H1 (cell line): ENCODE results near the gene PFKFB3. TPM values are rescaled to one million over a fixed set of nuclear protein-coding genes. Genes with fewer than 3 reads are reported as not detected.

Experiments used
- CTCF ChIA-PET: fragments of 300-600 bp; sonication (Branson Sonifier 250); formaldehyde crosslinking; loops from one replicate; lab custom pipeline; 2021; ENCODE audit not compliant: partially characterized antibody; lab: Charles Lee
- POLR2A ChIA-PET: fragments of 300-600 bp; sonication (Branson Sonifier 250); formaldehyde crosslinking; loops from one replicate; lab custom pipeline; 2021; ENCODE audit warnings: inconsistent platforms; ENCODE audit not compliant: partially characterized antibody; lab: Charles Lee
- DNase-seq, 2 experiments: peaks; one replicate each; pipeline versions ENCODE4 v3.0.0 to v3.0.0-alpha.2; 2010 to 2022; ENCODE audit warnings: low spot score in 2 of 2, low read depth in 1 of 2, mixed read lengths in 1 of 2
- FAIRE-seq: peaks from 2 replicates; lab custom pipeline; 2011; peaks lifted over from hg19 to GRCh38; lab: Jason Lieb, UNC
- H2AFZ ChIP-seq: 2 replicates; pipeline ENCODE4 v1.8.1; 2012; ENCODE audit warnings: low read length, inconsistent platforms
- H2AK5ac ChIP-seq: 2 replicates; pipeline ENCODE4 v1.6.1; 2013; ENCODE audit warnings: low read depth, low read length
- H2BK120ac ChIP-seq: replicated peaks from 2 replicates; pipeline ENCODE3; 2013; ENCODE audit warnings: low read depth, low read length, inconsistent platforms
- H2BK12ac ChIP-seq: 2 replicates; pipeline ENCODE4 v1.6.1; 2013; ENCODE audit warnings: low read depth, low read length
- H2BK15ac ChIP-seq: 2 replicates; pipeline ENCODE4 v1.6.1; 2013; ENCODE audit warnings: low read length
- H2BK20ac ChIP-seq: 2 replicates; pipeline ENCODE4 v1.6.1; 2013; ENCODE audit warnings: low read length
- H2BK5ac ChIP-seq: 2 replicates; pipeline ENCODE4 v1.6.1; 2013; ENCODE audit warnings: low read depth, low read length
- H3K14ac ChIP-seq: 2 replicates; pipeline ENCODE4 v1.6.1; 2013; ENCODE audit warnings: inconsistent platforms; ENCODE audit not compliant: insufficient read length
- H3K18ac ChIP-seq: 2 replicates; pipeline ENCODE4 v1.6.1; 2013; ENCODE audit warnings: low read length; ENCODE audit errors: extremely low read depth
- H3K23ac ChIP-seq: 2 replicates; pipeline ENCODE4 v1.6.1; 2013; ENCODE audit warnings: inconsistent platforms; ENCODE audit not compliant: insufficient read length
- H3K23me2 ChIP-seq: 2 replicates; pipeline ENCODE4 v1.6.1; 2013; ENCODE audit warnings: low read depth, low read length
- H3K27ac ChIP-seq: 2 replicates; pipeline ENCODE4 v1.6.1; 2011; ENCODE audit warnings: low read depth, low read length, inconsistent platforms
- H3K27me3 ChIP-seq, 4 experiments: replicated peaks in 1 of 4; 1 replicate in 1 of 4; 2 replicates in 3 of 4; pipeline versions ENCODE4 v1.6.1 to v1.8.1; 2011 to 2013; ENCODE audit warnings: low read length in 3 of 4, mild to moderate bottlenecking in 3 of 4, inconsistent platforms in 2 of 4, mixed read lengths in 2 of 4, moderate library complexity in 1 of 4; ENCODE audit not compliant: control insufficient read depth in 3 of 4, insufficient read depth in 3 of 4; ENCODE audit errors: extremely low read depth in 1 of 4
- H3K36me3 ChIP-seq, 4 experiments: 2 replicates each; pipeline versions ENCODE4 v1.6.1 to v1.8.1; 2011 to 2013; ENCODE audit warnings: mild to moderate bottlenecking in 4 of 4, low read length in 3 of 4, moderate library complexity in 2 of 4, control low read depth in 1 of 4, inconsistent platforms in 1 of 4; ENCODE audit not compliant: insufficient read depth in 4 of 4, control insufficient read depth in 2 of 4
- H3K4ac ChIP-seq: replicated peaks from 2 replicates; pipeline ENCODE3; 2013; ENCODE audit warnings: low read length, low read depth, mixed read lengths, inconsistent platforms; ENCODE audit not compliant: insufficient read length
- H3K4me1 ChIP-seq, 4 experiments: replicated peaks in 1 of 4; 1 replicate in 1 of 4; 2 replicates in 3 of 4; pipeline versions ENCODE4 v1.6.1 to v1.8.1; 2011 to 2013; ENCODE audit warnings: low read length in 3 of 4, inconsistent platforms in 2 of 4, mixed read lengths in 1 of 4; ENCODE audit not compliant: insufficient read depth in 4 of 4, control insufficient read depth in 3 of 4
- H3K4me2 ChIP-seq, 2 experiments: 2 replicates each; pipeline versions ENCODE4 v1.6.1 to v1.8.1; 2011 to 2013; ENCODE audit warnings: low read depth in 2 of 2, low read length in 2 of 2, control low read depth in 1 of 2, inconsistent platforms in 1 of 2, mild to moderate bottlenecking in 1 of 2; ENCODE audit not compliant: insufficient read depth in 1 of 2
- H3K4me3 ChIP-seq, 4 experiments: fragments of 200-600, 300-600 bp in 1 of 4; sonication (generic), shearing (Covaris generic), sonication (Bioruptor Twin) in 1 of 4; 2 replicates each; pipeline versions ENCODE4 v1.5.1 to v1.8.1; 2011 to 2016; ENCODE audit warnings: low read length in 4 of 4, low read depth in 3 of 4, control low read depth in 2 of 4, inconsistent platforms in 2 of 4, mild to moderate bottlenecking in 2 of 4, mixed read lengths in 1 of 4, moderate library complexity in 1 of 4; ENCODE audit not compliant: insufficient read depth in 2 of 4; ENCODE audit errors: extremely low read depth in 1 of 4
- H3K56ac ChIP-seq: replicated peaks from 2 replicates; pipeline ENCODE3; 2013; ENCODE audit warnings: low read depth, mild to moderate bottlenecking, mixed read lengths, low read length, inconsistent platforms; ENCODE audit not compliant: insufficient read length
- H3K79me1 ChIP-seq: 2 replicates; pipeline ENCODE4 v1.6.1; 2013; ENCODE audit warnings: low read depth, low read length, control low read depth
- H3K79me2 ChIP-seq, 2 experiments: 2 replicates each; pipeline versions ENCODE4 v1.6.1 to v1.8.1; 2012 to 2013; ENCODE audit warnings: low read length in 2 of 2, mild to moderate bottlenecking in 2 of 2, inconsistent platforms in 1 of 2; ENCODE audit not compliant: insufficient read depth in 2 of 2, control insufficient read depth in 1 of 2
- H3K9ac ChIP-seq, 4 experiments: replicated peaks in 1 of 4; 1 replicate in 1 of 4; 2 replicates in 3 of 4; pipeline versions ENCODE4 v1.6.1 to v1.8.1; 2011 to 2013; ENCODE audit warnings: low read depth in 3 of 4, low read length in 3 of 4, control low read depth in 2 of 4, mild to moderate bottlenecking in 2 of 4, moderate library complexity in 2 of 4, inconsistent platforms in 1 of 4; ENCODE audit errors: extremely low read depth in 1 of 4
- H3K9me3 ChIP-seq, 2 experiments: 2 replicates each; pipeline versions ENCODE4 v1.6.1 to v1.8.1; 2012 to 2013; ENCODE audit warnings: mild to moderate bottlenecking in 2 of 2, moderate library complexity in 2 of 2, control low read depth in 1 of 2, inconsistent platforms in 1 of 2, low read depth in 1 of 2, low read length in 1 of 2, mixed read lengths in 1 of 2; ENCODE audit not compliant: insufficient read depth in 2 of 2
- H4K20me1 ChIP-seq, 2 experiments: replicated peaks in 1 of 2; 2 replicates each; pipeline versions ENCODE3 to v1.8.1; 2011 to 2013; ENCODE audit warnings: inconsistent platforms in 2 of 2, low read length in 2 of 2, mild to moderate bottlenecking in 1 of 2; ENCODE audit not compliant: insufficient read depth in 2 of 2, control insufficient read depth in 1 of 2
- H4K5ac ChIP-seq: 2 replicates; pipeline ENCODE4 v1.6.1; 2013; ENCODE audit warnings: low read length, low read depth, mixed read lengths, inconsistent platforms; ENCODE audit not compliant: insufficient read length
- H4K8ac ChIP-seq: 2 replicates; pipeline ENCODE4 v1.8.0; 2013; ENCODE audit warnings: mild to moderate bottlenecking, moderate library complexity, low read length, inconsistent platforms; ENCODE audit not compliant: insufficient read depth; ENCODE audit errors: extremely low read depth
- H4K91ac ChIP-seq: replicated peaks from 2 replicates; pipeline ENCODE3; 2013; ENCODE audit warnings: low read length, mixed read lengths, inconsistent platforms; ENCODE audit not compliant: insufficient read length
- GABPA ChIP-seq: IDR thresholded peaks from 2 replicates; pipeline ENCODE4 v1.6.1; 2011; ENCODE audit warnings: mild to moderate bottlenecking, low read length, moderate library complexity, borderline replicate concordance; ENCODE audit not compliant: insufficient read depth
- MAX ChIP-seq: IDR thresholded peaks from 2 replicates; pipeline ENCODE4 v1.6.1; 2012; ENCODE audit warnings: inconsistent platforms
- SRF ChIP-seq: IDR thresholded peaks from 2 replicates; pipeline ENCODE4 v1.6.1; 2011; ENCODE audit warnings: mild to moderate bottlenecking, low read depth, low read length, moderate library complexity
- WGBS, 2 experiments: shearing (Covaris generic) in 1 of 2; methylation state at CpG; one replicate each; pipeline versions ENCODE4 v1.1.6 to v1.1.7; 2013 to 2015; ENCODE audit warnings: low lambda C conversion rate in 2 of 2, mixed read lengths in 2 of 2, inconsistent platforms in 1 of 2, low coverage in 1 of 2, missing lambda C conversion rate in 1 of 2; ENCODE audit not compliant: insufficient replicate concordance in 2 of 2, insufficient coverage in 1 of 2, insufficient read length in 1 of 2; ENCODE audit errors: extremely low coverage in 1 of 2, missing lambda C conversion rate in 1 of 2; 5-methylcytosine and 5-hydroxymethylcytosine counted together
- polyA plus RNA-seq, 7 experiments: library from polyadenylated mRNA; depleted of rRNA in 3 of 7; stranded (reverse) in 5 of 7; unstranded in 2 of 7; fragments of >200 nt in 5 of 7; fragments of 200-250 nt in 2 of 7; gene quantifications; 1 replicate in 5 of 7; 2 replicates in 1 of 7; 4 replicates in 1 of 7; pipeline versions ENCODE4 v1.2.1 to v1.2.3, GENCODE V29; 2011 to 2013; ENCODE audit warnings: missing spikeins in 2 of 7, mixed read lengths in 2 of 7
- total RNA-seq: library from RNA; stranded (reverse); fragmentation: NEBNext Ultra II Directional; extraction: Animal tissue kit (Norgen Biotek cat#: 25700); gene quantifications from 2 replicates; pipeline ENCODE4 v1.2.1, GENCODE V29; 2021

Gene PFKFB3
- total and polyA plus RNA-seq, 2 of the 8 experiments (the other 6 are each of a cell fraction or from before 2014, with no cell fraction given), result 15.6 to 32.0 TPM

GRCh38 chr10:6211671-6212635, 9.2 kb downstream of the PFKFB3 start:
- no peaks in the 10 kb centered on the region for H3K27me3 ChIP-seq
- H3K4ac ChIP-seq, result no peak overlapping the region
- H2BK20ac ChIP-seq, result no peak overlapping the region
- peak overlapping the region; percentile 88 for H3K14ac ChIP-seq
- H4K91ac ChIP-seq, result peak overlapping the region; percentile 80
- DNase-seq, result peak in 1 of 2 experiments; percentile 50
- no peak overlapping the region for H3K27ac ChIP-seq
- no peaks in the 10 kb centered on the region for H3K9me3 ChIP-seq
- peak overlapping the region in 1 of 2 experiments; percentile 7; a peak in 1 of 4 replicates for H3K4me2 ChIP-seq
- no peak overlapping the region for H2BK120ac ChIP-seq
- WGBS, 2 experiments, result 86% methylated on average over 30 of the region's 30 CpGs; no CpG with 5 or more reads in 1 of the 2 experiments
- peak overlapping the region; percentile 85; the same call in 1 of the 2 replicates for H4K8ac ChIP-seq
- H2BK12ac ChIP-seq, result no peak overlapping the region
- H2AFZ ChIP-seq, result no peak overlapping the region
- 0 out of 2 replicates have a peak, but pooled peaks cover 2% of the 10 kb centered on the region for H3K23me2 ChIP-seq
- H3K4me3 ChIP-seq, result no peak overlapping the region
- peaks cover 13 to 33% of the 10 kb centered on the region in 2 experiments for H4K20me1 ChIP-seq
- H3K18ac ChIP-seq, result no peak overlapping the region
- 0 out of 2 replicates have a peak overlapping the region, but pooled peaks have one; percentile 71 for H2BK5ac ChIP-seq
- peak overlapping the region; percentile 25 for H3K56ac ChIP-seq
- H3K36me3 ChIP-seq, result peaks cover 12 to 31% (median 20%) of the 10 kb centered on the region in 4 experiments; a peak in 7 of 8 replicates
- H3K9ac ChIP-seq, result no peak overlapping the region
- peaks cover 0 to 50% of the 10 kb centered on the region in 2 experiments; a peak in 2 of 4 replicates for H3K79me2 ChIP-seq
- ChIA-PET CTCF (interaction anchor here (0.9 to 3.2 kb wide), 3 partner anchors 10 to 194 kb away, joined by 3 to 12 read pairs (median 10); partner anchors contain the start of gene PFKFB3), POLR2A (interaction anchor here (1.0 to 2.3 kb wide), 4 partner anchors 9 to 96 kb away, joined by 3 to 13 read pairs (median 4); partner anchors contain the start of gene PFKFB3)
- no peak overlapping the region for H4K5ac ChIP-seq
- no peak overlapping the region for H2AK5ac ChIP-seq
- H3K4me1 ChIP-seq, result peaks cover 0 to 10% (median 5%) of the 10 kb centered on the region in 4 experiments; a peak in 4 of 7 replicates
- TF ChIP-seq MAX (peak; percentile 69), GABPA (no peak), SRF (no peak)
- no peak overlapping the region for H2BK15ac ChIP-seq
- H3K23ac ChIP-seq, result no peak overlapping the region
- no peak for FAIRE-seq
- peaks cover 20% of the 10 kb centered on the region for H3K79me1 ChIP-seq
